Caco-2 (cell line): Measurements from ENCODE around the gene TIMM10. TPM values are rescaled to one million over a fixed set of nuclear protein-coding genes. Genes with fewer than 3 reads are reported as not detected.

Experiments
- BruUV-seq: library from RNA; stranded (reverse); fragments of 400-500 nt; replicated peaks from 2 replicates; lab custom pipeline; 2021; lab: Mats Ljungman, UMichigan
- CTCF ChIA-PET: fragments of 300-600 bp; sonication (Branson Sonifier 250); formaldehyde crosslinking; loops from one replicate; lab custom pipeline; 2022; ENCODE audit warnings: antibody characterized with exemption; lab: Charles Lee
- POLR2A ChIA-PET: fragments of 300-600 bp; sonication (Branson Sonifier 250); formaldehyde crosslinking; loops from one replicate; lab custom pipeline; 2022; ENCODE audit warnings: antibody characterized with exemption; lab: Charles Lee
- DNase-seq, 2 experiments: peaks; one replicate each; pipeline versions ENCODE4 v3.0.0 to v3.0.0-alpha.2; 2020 to 2022
- H3K27me3 ChIP-seq: replicated peaks from 2 replicates; pipeline ENCODE4 v1.6.0; 2011; ENCODE audit warnings: low read length; ENCODE audit not compliant: control insufficient read depth, insufficient read depth
- H3K36me3 ChIP-seq: 2 replicates; pipeline ENCODE4 v1.5.1; 2011; ENCODE audit warnings: low read length; ENCODE audit not compliant: control insufficient read depth, insufficient read depth
- H3K4me1 ChIP-seq: fragments of 250-450 bp; sonication (Bioruptor Pico); 2 replicates; pipeline ENCODE4 v1.5.1; 2020; ENCODE audit warnings: mild to moderate bottlenecking
- H3K4me3 ChIP-seq: 2 replicates; pipeline ENCODE4 v1.5.1; 2011; ENCODE audit warnings: low read depth, mild to moderate bottlenecking, control low read depth, low read length
- H3K9me3 ChIP-seq: fragments of 250-450 bp; sonication (Bioruptor Pico); 2 replicates; pipeline ENCODE4 v1.5.1; 2020; ENCODE audit warnings: mild to moderate bottlenecking, moderate library complexity
- H3K27ac Mint-ChIP-seq: one replicate; pipeline ENCODE4 v1.8.0; 2022; ENCODE audit warnings: mixed read lengths; ENCODE audit not compliant: unreplicated experiment
- H3K27me3 Mint-ChIP-seq: one replicate; pipeline ENCODE4 v1.8.0; 2022; ENCODE audit warnings: mixed read lengths; ENCODE audit not compliant: insufficient read depth, unreplicated experiment
- H3K36me3 Mint-ChIP-seq: one replicate; pipeline ENCODE4 v1.8.0; 2022; ENCODE audit warnings: mild to moderate bottlenecking, mixed read lengths; ENCODE audit not compliant: insufficient read depth, unreplicated experiment
- H3K4me1 Mint-ChIP-seq: one replicate; pipeline ENCODE4 v1.8.0; 2022; ENCODE audit warnings: low read depth, mixed read lengths; ENCODE audit not compliant: unreplicated experiment
- H3K4me3 Mint-ChIP-seq: one replicate; pipeline ENCODE4 v1.8.0; 2022; ENCODE audit warnings: mild to moderate bottlenecking, moderate library complexity, mixed read lengths; ENCODE audit not compliant: unreplicated experiment
- H3K9me3 Mint-ChIP-seq: one replicate; pipeline ENCODE4 v1.8.0; 2022; ENCODE audit warnings: mixed read lengths; ENCODE audit not compliant: unreplicated experiment
- intact Hi-C: fragments of 100-400 bp; cut with micrococcal nuclease; formaldehyde crosslinking; loops from one replicate; pipeline ENCODE4 v1.10.0; 2022; ENCODE audit not compliant: unreplicated experiment
- total RNA-seq: library from RNA; stranded (reverse); gene quantifications from 2 replicates; pipeline ENCODE4 v1.2.3, GENCODE V29; 2022
- TF ChIP-seq, protein P1 (sequence below), 2 experiments: fragments of 200-600 bp in 1 of 2; IDR thresholded peaks; 1 replicate in 1 of 2; 2 replicates in 1 of 2; pipeline versions ENCODE4 v1.5.1 to v1.8.0; 2011 to 2022; ENCODE audit warnings: antibody characterized with exemption in 1 of 2, control low read depth in 1 of 2, inconsistent platforms in 1 of 2, low read depth in 1 of 2, low read length in 1 of 2, mild to moderate bottlenecking in 1 of 2, moderate library complexity in 1 of 2; ENCODE audit not compliant: insufficient read depth in 1 of 2, severe bottlenecking in 1 of 2, unreplicated experiment in 1 of 2

TIMM10 gene
- total RNA-seq, 1 experiment from 2014 or later: 103 TPM

DNA sequence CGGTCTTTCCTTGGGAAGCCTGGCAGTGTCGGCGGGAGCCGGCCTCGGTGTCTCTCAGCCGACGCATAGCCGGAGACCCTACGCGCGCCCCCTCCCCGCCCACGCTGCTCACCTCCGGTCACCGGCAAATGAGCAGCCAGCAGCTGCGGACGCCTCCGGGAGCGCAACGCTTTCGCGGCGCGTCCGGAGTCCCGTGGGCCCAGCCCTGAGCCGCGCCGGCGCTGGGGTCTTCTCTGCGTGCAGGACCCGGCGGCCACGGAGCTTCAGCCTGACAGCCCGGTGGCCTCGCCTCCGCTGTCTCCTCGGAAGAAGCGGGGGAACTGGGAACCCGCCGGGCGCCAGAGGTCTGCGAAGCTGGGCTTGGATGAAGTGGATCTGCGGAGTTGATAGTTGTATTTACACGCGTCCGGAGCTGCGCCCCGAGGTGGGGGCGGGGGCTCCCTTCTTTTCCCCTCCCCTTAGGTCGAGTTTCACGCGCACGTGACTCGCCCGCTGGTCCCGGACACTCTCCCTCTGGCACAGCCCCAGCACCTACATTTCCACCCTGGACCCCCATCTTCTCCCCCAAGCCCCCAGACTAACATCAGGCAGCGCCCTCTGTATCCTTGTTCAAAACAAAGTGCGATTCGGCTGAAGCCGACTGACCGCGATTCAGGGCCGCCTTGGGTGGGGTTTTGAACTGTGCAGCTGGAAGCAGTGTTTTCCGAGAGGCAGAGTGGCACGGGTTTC lies 15.1 kb downstream of the TIMM10 start, which contains the start of gene SLC43A1:
Gene SLC43A1 (minus strand): TSS at position 371 of the 729 bp plus-strand sequence. CDS start 1,591 bp downstream, outside the sequence.
- POLR2A ChIA-PET: interaction anchor here (0.6 to 1.6 kb wide), 3 partner anchors 18 to 197 kb away, joined by 3 to 7 read pairs (median 5); partner anchors contain the start of genes MED19 and TMX2
- no TSS peak for BruUV-seq
- Histone ChIP-seq H3K27me3 (no peaks in the 10 kb centered on the region), H3K9me3 (no peaks in the 10 kb centered on the region), H3K36me3 (no peaks in the 10 kb centered on the region), H3K4me3 (peak within 1 kb of the TSS; percentile 79), H3K4me1 (peaks cover 8% of the 10 kb centered on the region)
- H3K36me3 Mint-ChIP-seq: peaks cover 5% of the 10 kb centered on the region
- intact Hi-C loops: loop anchor here (1.0 kb wide), 3 partner anchors 12 to 22 kb away; no protein-coding TSS in a partner anchor
- no peaks in the 10 kb centered on the region for H3K9me3 Mint-ChIP-seq
- TF ChIP-seq, protein P1, sequence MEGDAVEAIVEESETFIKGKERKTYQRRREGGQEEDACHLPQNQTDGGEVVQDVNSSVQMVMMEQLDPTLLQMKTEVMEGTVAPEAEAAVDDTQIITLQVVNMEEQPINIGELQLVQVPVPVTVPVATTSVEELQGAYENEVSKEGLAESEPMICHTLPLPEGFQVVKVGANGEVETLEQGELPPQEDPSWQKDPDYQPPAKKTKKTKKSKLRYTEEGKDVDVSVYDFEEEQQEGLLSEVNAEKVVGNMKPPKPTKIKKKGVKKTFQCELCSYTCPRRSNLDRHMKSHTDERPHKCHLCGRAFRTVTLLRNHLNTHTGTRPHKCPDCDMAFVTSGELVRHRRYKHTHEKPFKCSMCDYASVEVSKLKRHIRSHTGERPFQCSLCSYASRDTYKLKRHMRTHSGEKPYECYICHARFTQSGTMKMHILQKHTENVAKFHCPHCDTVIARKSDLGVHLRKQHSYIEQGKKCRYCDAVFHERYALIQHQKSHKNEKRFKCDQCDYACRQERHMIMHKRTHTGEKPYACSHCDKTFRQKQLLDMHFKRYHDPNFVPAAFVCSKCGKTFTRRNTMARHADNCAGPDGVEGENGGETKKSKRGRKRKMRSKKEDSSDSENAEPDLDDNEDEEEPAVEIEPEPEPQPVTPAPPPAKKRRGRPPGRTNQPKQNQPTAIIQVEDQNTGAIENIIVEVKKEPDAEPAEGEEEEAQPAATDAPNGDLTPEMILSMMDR (IDR thresholded peaks at IDR 0.05; ENCODE audit: insufficient read depth in 1 of 2, low read depth in 1 of 2, low read length in 1 of 2, severe bottlenecking in 1 of 2, unreplicated experiment in 1 of 2): no peak
- CTCF ChIA-PET: interaction anchor here (0.6 to 4.7 kb wide), 7 partner anchors 11 to 324 kb away, joined by 3 to 34 read pairs (median 6); no protein-coding TSS in a partner anchor
- no peaks in the 10 kb centered on the region for H3K27me3 Mint-ChIP-seq
- H3K4me3 Mint-ChIP-seq: peak within 1 kb of the TSS; percentile 91
- peak within 1 kb of the TSS; percentile 82 for H3K27ac Mint-ChIP-seq
- H3K4me1 Mint-ChIP-seq: no peaks in the 10 kb centered on the region
- DNase-seq: peak; percentile 66 to 75

DNA sequence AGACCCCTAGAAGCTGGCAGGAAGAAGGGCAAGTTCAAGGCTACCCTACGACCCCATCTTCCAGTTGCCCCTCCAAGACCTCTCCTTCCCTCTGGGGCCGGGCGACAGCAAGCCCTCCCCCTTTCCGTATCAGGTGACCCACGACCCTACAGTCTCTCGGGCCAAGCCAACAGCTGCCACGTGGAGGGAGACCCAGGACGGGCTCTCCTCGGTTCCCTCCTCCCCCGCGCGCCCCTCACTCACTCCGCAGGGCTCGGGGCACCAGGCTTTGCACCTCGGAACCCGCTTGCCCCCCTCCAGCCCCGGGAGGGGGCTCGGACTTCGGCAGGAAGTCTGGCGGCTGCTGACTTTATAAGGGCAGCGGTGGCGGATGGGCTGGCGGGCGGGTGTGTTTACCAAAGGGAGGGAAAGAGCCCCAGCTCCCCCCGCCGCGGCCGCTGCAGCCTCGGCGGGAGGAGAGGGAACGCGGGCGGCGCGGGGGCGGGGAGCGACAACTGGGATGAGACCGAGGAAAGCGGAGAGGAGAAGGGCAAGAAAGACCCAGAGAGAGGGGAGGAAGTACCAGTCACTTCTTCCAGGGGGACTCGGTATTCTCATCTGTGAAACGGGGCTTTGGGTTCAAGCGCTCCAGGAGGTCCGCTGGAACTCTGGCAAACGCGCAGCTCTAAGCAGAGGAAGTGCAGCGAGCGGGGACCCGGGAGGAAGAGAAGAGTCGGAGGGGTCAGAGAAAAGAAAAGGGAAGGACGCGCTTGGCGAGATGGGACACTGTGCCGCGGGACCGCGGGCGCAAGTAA lies 15.8 kb downstream of the TIMM10 start:
- Mint-ChIP-seq H3K27ac (peak overlapping the region; percentile 25), H3K4me1 (no peaks in the 10 kb centered on the region), H3K9me3 (no peaks in the 10 kb centered on the region), H3K4me3 (peak overlapping the region; percentile 91), H3K27me3 (no peaks in the 10 kb centered on the region), H3K36me3 (peaks cover 5% of the 10 kb centered on the region)
- H3K9me3 ChIP-seq: no peaks in the 10 kb centered on the region
- no TSS peak for BruUV-seq
- TF ChIP-seq, protein P1 (IDR thresholded peaks at IDR 0.05; ENCODE audit: insufficient read depth in 1 of 2, low read depth in 1 of 2, low read length in 1 of 2, severe bottlenecking in 1 of 2, unreplicated experiment in 1 of 2): no peak
- peaks cover 8% of the 10 kb centered on the region for H3K4me1 ChIP-seq
- intact Hi-C loops: loop anchor here (1.0 kb wide), 3 partner anchors 11 to 21 kb away; no protein-coding TSS in a partner anchor
- POLR2A ChIA-PET: interaction anchor here (0.8 to 1.6 kb wide), 3 partner anchors 12 to 21 kb away, joined by 3 to 7 read pairs (median 5); no protein-coding TSS in a partner anchor
- H3K27me3 ChIP-seq: no peaks in the 10 kb centered on the region
- peak; percentile 54 to 60 for DNase-seq
- H3K36me3 ChIP-seq: no peaks in the 10 kb centered on the region
- CTCF ChIA-PET: interaction anchor here (0.6 to 4.7 kb wide), 6 partner anchors 12 to 324 kb away, joined by 3 to 34 read pairs (median 8); no protein-coding TSS in a partner anchor
- peak overlapping the region; percentile 79 for H3K4me3 ChIP-seq
